GM23338 (cell line): ENCODE data around the gene SKP1. TPM values are rescaled to one million over a fixed set of nuclear protein-coding genes. Genes with fewer than 3 reads are reported as not detected.

Experiments
- ATAC-seq: fragments of 200-7000 bp; cut with Tn5 transposase; 3 replicates; pipeline ENCODE4 v1.9.1; 2020
- DNase-seq: peaks from one replicate; pipeline ENCODE4 v3.0.0-alpha.2; 2015; ENCODE audit warnings: low spot score
- H2AFZ ChIP-seq: fragments of 200-600 bp; sonication (generic); 2 replicates; pipeline ENCODE4 v1.8.0; 2016; ENCODE audit warnings: antibody characterized with exemption, mild to moderate bottlenecking, moderate library complexity
- H3F3A ChIP-seq: fragments of 200-600 bp; sonication (generic); replicated peaks from 2 replicates; pipeline ENCODE4 v1.8.0; 2017; ENCODE audit warnings: antibody characterized with exemption, mixed run types, low read depth
- H3K27ac ChIP-seq: fragments of 200-600 bp; sonication (generic); 2 replicates; pipeline ENCODE4 v1.6.1; 2016; ENCODE audit warnings: low read depth
- H3K27me3 ChIP-seq: fragments of 200-600 bp; sonication (generic); 2 replicates; pipeline ENCODE4 v1.8.0; 2016; ENCODE audit warnings: mild to moderate bottlenecking, mixed run types, moderate library complexity; ENCODE audit not compliant: insufficient read depth
- H3K36me3 ChIP-seq: fragments of 200-600 bp; sonication (generic); 2 replicates; pipeline ENCODE4 v1.8.0; 2016; ENCODE audit warnings: mild to moderate bottlenecking; ENCODE audit not compliant: insufficient read depth
- H3K4me1 ChIP-seq: fragments of 200-600 bp; sonication (generic); 2 replicates; pipeline ENCODE4 v1.8.0; 2016; ENCODE audit warnings: mild to moderate bottlenecking, moderate library complexity; ENCODE audit not compliant: insufficient read depth
- H3K4me2 ChIP-seq: fragments of 200-600 bp; sonication (generic); 2 replicates; pipeline ENCODE4 v1.7.1; 2017; ENCODE audit warnings: mixed run types
- H3K4me3 ChIP-seq: fragments of 200-600 bp; sonication (generic); 2 replicates; pipeline ENCODE4 v1.6.1; 2016; ENCODE audit warnings: mixed run types
- H3K79me2 ChIP-seq: fragments of 200-600 bp; sonication (generic); replicated peaks from 2 replicates; pipeline ENCODE4 v1.8.0; 2017; ENCODE audit warnings: mild to moderate bottlenecking; ENCODE audit not compliant: insufficient read depth
- H3K9me2 ChIP-seq: fragments of 200-600 bp; sonication (generic); 2 replicates; pipeline ENCODE4 v1.8.0; 2017; ENCODE audit not compliant: insufficient read depth
- H4K20me1 ChIP-seq: fragments of 200-600 bp; sonication (generic); replicated peaks from 2 replicates; pipeline ENCODE4 v1.8.0; 2017; ENCODE audit warnings: mild to moderate bottlenecking; ENCODE audit not compliant: insufficient read depth
- H3K27ac Mint-ChIP-seq: 2 replicates; pipeline ENCODE4 v1.8.0; 2020; ENCODE audit warnings: inconsistent platforms, mild to moderate bottlenecking, moderate library complexity, mixed read lengths
- H3K27me3 Mint-ChIP-seq: 3 replicates; pipeline ENCODE4 v1.8.0; 2022; ENCODE audit warnings: low read depth, mild to moderate bottlenecking, moderate library complexity, mixed read lengths, inconsistent platforms; ENCODE audit not compliant: insufficient read depth, poor library complexity
- H3K36me3 Mint-ChIP-seq: 3 replicates; pipeline ENCODE4 v1.8.0; 2021; ENCODE audit warnings: low read depth, mild to moderate bottlenecking, inconsistent platforms, moderate library complexity, mixed read lengths
- H3K4me1 Mint-ChIP-seq: 3 replicates; pipeline ENCODE4 v1.8.0; 2020; ENCODE audit warnings: mild to moderate bottlenecking, inconsistent platforms, mixed read lengths
- H3K4me3 Mint-ChIP-seq: 3 replicates; pipeline ENCODE4 v1.8.0; 2021; ENCODE audit warnings: moderate library complexity, mild to moderate bottlenecking, inconsistent platforms, mixed read lengths
- H3K9me3 Mint-ChIP-seq: 3 replicates; pipeline ENCODE4 v1.8.0; 2020; ENCODE audit warnings: moderate library complexity, mild to moderate bottlenecking, inconsistent platforms, mixed read lengths
- CREB1 ChIP-seq: fragments of 250-450 bp; sonication (Bioruptor Pico); IDR thresholded peaks from 2 replicates; pipeline ENCODE4 v1.5.0; 2020; ENCODE audit warnings: low read depth, mild to moderate bottlenecking, moderate library complexity
- EZH2 ChIP-seq: fragments of 200-600 bp; sonication (generic); IDR thresholded peaks from one replicate; pipeline ENCODE4 v1.8.0; 2017; ENCODE audit warnings: antibody characterized with exemption, mild to moderate bottlenecking, low read depth; ENCODE audit not compliant: unreplicated experiment
- EZH2phosphoT487 ChIP-seq: fragments of 200-600 bp; sonication (generic); IDR thresholded peaks from one replicate; pipeline ENCODE4 v1.8.1; 2018; ENCODE audit warnings: antibody characterized with exemption; ENCODE audit not compliant: unreplicated experiment
- JUNB ChIP-seq: IDR thresholded peaks from one replicate; pipeline ENCODE4 v1.6.1; 2016; ENCODE audit warnings: antibody characterized with exemption; ENCODE audit not compliant: unreplicated experiment
- NANOG ChIP-seq: IDR thresholded peaks from 2 replicates; pipeline ENCODE4 v1.6.1; 2016; ENCODE audit warnings: antibody characterized with exemption, borderline replicate concordance
- STAT1 ChIP-seq: IDR thresholded peaks from one replicate; pipeline ENCODE4 v1.6.1; 2016; ENCODE audit warnings: antibody characterized with exemption; ENCODE audit not compliant: unreplicated experiment
- ZNF331 ChIP-seq: fragments of 250-450 bp; sonication (Bioruptor Pico); IDR thresholded peaks from 2 replicates; pipeline ENCODE4 v1.5.0; 2020; ENCODE audit warnings: low read depth, mild to moderate bottlenecking, moderate library complexity
- polyA plus RNA-seq: library from polyadenylated mRNA; unstranded; fragments of >200 nt; fragmentation: Nextera tagmentation; extraction: Ambion mirVana; gene quantifications from 2 replicates; pipeline ENCODE4 v1.2.1, GENCODE V29; 2016
- total RNA-seq: library from RNA; depleted of rRNA; stranded (reverse); fragments of >200 nt; shearing (Covaris generic); gene quantifications from 2 replicates; pipeline ENCODE4 v1.2.3, GENCODE V29; 2014
- TF ChIP-seq, protein P1 (sequence below), 2 experiments: fragments of 200-600 bp in 1 of 2; sonication (generic) in 1 of 2; conservative IDR thresholded peaks; 2 replicates each; pipeline versions ENCODE4 v1.5.1 to v1.6.1; 2016 to 2017; ENCODE audit warnings: antibody characterized with exemption in 2 of 2, low read depth in 2 of 2, mild to moderate bottlenecking in 2 of 2, moderate library complexity in 1 of 2

SKP1 gene
- total and polyA plus RNA-seq, 2 experiments from 2014 or later: 244 to 440 TPM

GRCh38 chr5:134145779-134146581, 30.8 kb downstream of the SKP1 start:
- Histone ChIP-seq H2AFZ (no peak overlapping the region), H4K20me1 (peaks cover 36% of the 10 kb centered on the region), H3K4me2 (no peak overlapping the region), H3K4me1 (peaks cover 2% of the 10 kb centered on the region; the same call in 1 of the 2 replicates), H3K79me2 (peaks cover 11% of the 10 kb centered on the region), H3F3A (peaks cover 8% of the 10 kb centered on the region; the same call in 1 of the 2 replicates), H3K27ac (0 out of 2 replicates have a peak overlapping the region, but pooled peaks have one; percentile 39), H3K4me3 (no peak overlapping the region), H3K27me3 (no peaks in the 10 kb centered on the region), H3K36me3 (peaks cover 6% of the 10 kb centered on the region; the same call in 1 of the 2 replicates), H3K9me2 (no peaks in the 10 kb centered on the region)
- Mint-ChIP-seq H3K27ac (no peak overlapping the region), H3K4me3 (no peak overlapping the region), H3K4me1 (no peaks in the 10 kb centered on the region; the same call in 1 of the 3 replicates), H3K27me3 (peaks cover 6% of the 10 kb centered on the region), H3K36me3 (peaks cover 33% of the 10 kb centered on the region), H3K9me3 (no peaks in the 10 kb centered on the region)
- peak; percentile 91 for ATAC-seq
- peak; percentile 89 for DNase-seq
- TF ChIP-seq, protein P1, sequence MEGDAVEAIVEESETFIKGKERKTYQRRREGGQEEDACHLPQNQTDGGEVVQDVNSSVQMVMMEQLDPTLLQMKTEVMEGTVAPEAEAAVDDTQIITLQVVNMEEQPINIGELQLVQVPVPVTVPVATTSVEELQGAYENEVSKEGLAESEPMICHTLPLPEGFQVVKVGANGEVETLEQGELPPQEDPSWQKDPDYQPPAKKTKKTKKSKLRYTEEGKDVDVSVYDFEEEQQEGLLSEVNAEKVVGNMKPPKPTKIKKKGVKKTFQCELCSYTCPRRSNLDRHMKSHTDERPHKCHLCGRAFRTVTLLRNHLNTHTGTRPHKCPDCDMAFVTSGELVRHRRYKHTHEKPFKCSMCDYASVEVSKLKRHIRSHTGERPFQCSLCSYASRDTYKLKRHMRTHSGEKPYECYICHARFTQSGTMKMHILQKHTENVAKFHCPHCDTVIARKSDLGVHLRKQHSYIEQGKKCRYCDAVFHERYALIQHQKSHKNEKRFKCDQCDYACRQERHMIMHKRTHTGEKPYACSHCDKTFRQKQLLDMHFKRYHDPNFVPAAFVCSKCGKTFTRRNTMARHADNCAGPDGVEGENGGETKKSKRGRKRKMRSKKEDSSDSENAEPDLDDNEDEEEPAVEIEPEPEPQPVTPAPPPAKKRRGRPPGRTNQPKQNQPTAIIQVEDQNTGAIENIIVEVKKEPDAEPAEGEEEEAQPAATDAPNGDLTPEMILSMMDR (conservative IDR thresholded peaks at IDR 0.05; ENCODE audit: low read depth in 2 of 2): peak; percentile 78 to 92
- TF ChIP-seq EZH2: no peak

DNA sequence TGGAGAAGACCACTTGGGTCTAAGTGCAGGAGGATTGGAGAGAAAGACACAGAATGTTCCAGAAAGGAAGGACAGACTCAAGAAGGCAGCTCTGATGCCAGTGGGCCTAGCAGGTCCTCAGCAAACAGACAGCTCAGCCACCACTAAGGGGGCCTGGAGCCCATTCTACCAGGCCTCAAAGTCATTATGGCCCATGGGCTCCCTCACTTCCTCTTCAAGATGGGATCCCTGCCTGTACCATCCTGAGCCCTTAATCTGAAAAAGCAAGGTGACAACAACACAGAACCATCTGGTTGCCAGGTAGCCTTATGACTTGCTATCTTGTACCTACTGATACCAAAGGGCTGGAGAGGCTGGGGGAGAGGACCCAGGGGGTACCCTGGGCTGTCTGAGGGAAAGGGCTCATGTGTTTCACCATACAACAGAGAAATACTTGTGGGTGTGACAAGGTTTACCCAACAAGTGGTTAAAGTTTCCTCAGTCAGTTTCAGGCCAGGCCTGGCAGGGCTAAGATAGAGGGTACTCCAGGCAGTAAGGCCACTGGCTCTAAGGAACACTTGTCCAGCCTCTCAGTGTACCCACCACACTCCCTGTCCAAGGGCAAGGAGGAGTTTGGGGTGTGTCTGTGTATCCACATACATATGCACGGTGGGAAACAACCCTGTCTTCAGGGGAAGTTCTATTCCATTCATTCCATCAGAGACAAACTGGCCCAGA, 31.6 kb downstream of the SKP1 start:
- Histone ChIP-seq H3K4me2 (no peak overlapping the region), H4K20me1 (peaks cover 40% of the 10 kb centered on the region), H3K4me1 (peaks cover 6% of the 10 kb centered on the region; the same call in 1 of the 2 replicates), H3K9me2 (no peaks in the 10 kb centered on the region), H3K27ac (no peak overlapping the region), H3K27me3 (no peaks in the 10 kb centered on the region), H3K36me3 (peaks cover 6% of the 10 kb centered on the region; the same call in 1 of the 2 replicates), H3K79me2 (peaks cover 9% of the 10 kb centered on the region), H3F3A (peaks cover 8% of the 10 kb centered on the region; the same call in 1 of the 2 replicates), H2AFZ (no peak overlapping the region), H3K4me3 (no peak overlapping the region)
- ATAC-seq (no peak), DNase-seq (no peak)
- TF ChIP-seq JUNB (no peak), NANOG (no peak), EZH2 (no peak), EZH2phosphoT487 (no peak), STAT1 (no peak), CREB1 (no peak), ZNF331 (CRISPR knock-in tag) (no peak)
- TF ChIP-seq, protein P1 (conservative IDR thresholded peaks at IDR 0.05; ENCODE audit: low read depth in 2 of 2): no peak
- peaks cover 7% of the 10 kb centered on the region for H3K27me3 Mint-ChIP-seq
- no peak overlapping the region for H3K4me3 Mint-ChIP-seq
- peaks cover 32% of the 10 kb centered on the region for H3K36me3 Mint-ChIP-seq
- H3K27ac Mint-ChIP-seq: no peak overlapping the region
- peaks cover 4% of the 10 kb centered on the region for H3K4me1 Mint-ChIP-seq
- no peaks in the 10 kb centered on the region for H3K9me3 Mint-ChIP-seq
